Ishikawa (cell line): ENCODE results near the gene OSBPL8.

Experiments used
- CEBPB ChIP-seq: IDR thresholded peaks from 2 replicates; pipeline ENCODE4 v1.6.1; 2012
- CREB1 ChIP-seq: IDR thresholded peaks from 2 replicates; pipeline ENCODE4 v1.6.1; 2012; ENCODE audit warnings: low read depth
- EGR1 ChIP-seq: IDR thresholded peaks from 2 replicates; pipeline ENCODE4 v1.6.1; 2012
- EP300 ChIP-seq: IDR thresholded peaks from 2 replicates; pipeline ENCODE4 v1.6.1; 2012; ENCODE audit warnings: borderline replicate concordance
- FOXM1 ChIP-seq: IDR thresholded peaks from 2 replicates; pipeline ENCODE4 v1.6.1; 2012; ENCODE audit warnings: low read depth, borderline replicate concordance
- MAX ChIP-seq: IDR thresholded peaks from 2 replicates; pipeline ENCODE4 v1.6.1; 2012
- NFIC ChIP-seq: IDR thresholded peaks from 2 replicates; pipeline ENCODE4 v1.6.1; 2012
- RAD21 ChIP-seq: IDR thresholded peaks from 2 replicates; pipeline ENCODE4 v1.6.1; 2012; ENCODE audit warnings: low read depth
- REST ChIP-seq: IDR thresholded peaks from 2 replicates; pipeline ENCODE4 v1.6.1; 2012; ENCODE audit warnings: low read depth, mild to moderate bottlenecking
- TAF1 ChIP-seq: IDR thresholded peaks from 2 replicates; pipeline ENCODE4 v1.6.1; 2012; ENCODE audit warnings: low read depth, mild to moderate bottlenecking
- TCF12 ChIP-seq: IDR thresholded peaks from 2 replicates; pipeline ENCODE4 v1.6.1; 2012; ENCODE audit warnings: low read depth
- TEAD4 ChIP-seq: IDR thresholded peaks from 2 replicates; pipeline ENCODE4 v1.6.1; 2012
- USF1 ChIP-seq: IDR thresholded peaks from 2 replicates; pipeline ENCODE4 v1.6.1; 2012
- YY1 ChIP-seq: IDR thresholded peaks from 2 replicates; pipeline ENCODE4 v1.6.1; 2012; ENCODE audit warnings: low read depth
- ZBTB7A ChIP-seq: IDR thresholded peaks from 2 replicates; pipeline ENCODE4 v1.6.1; 2012; ENCODE audit warnings: low read depth

Gene OSBPL8

GRCh38 chr12:76471579-76471978, 88.0 kb downstream of the OSBPL8 start:
- TF ChIP-seq NFIC: no peak
- TF ChIP-seq ZBTB7A: no peak
- no peak for TF ChIP-seq TCF12
- no peak for TF ChIP-seq CEBPB
- TF ChIP-seq REST: no peak
- TF ChIP-seq TAF1: no peak
- TF ChIP-seq EGR1: no peak
- no peak for TF ChIP-seq FOXM1
- TF ChIP-seq YY1: no peak
- no peak for TF ChIP-seq TEAD4
- no peak for TF ChIP-seq RAD21
- no peak for TF ChIP-seq CREB1
- TF ChIP-seq USF1: no peak
- no peak for TF ChIP-seq EP300
- TF ChIP-seq MAX: no peak

- TF ChIP-seq MAX (no peak), USF1 (no peak), EP300 (no peak), TCF12 (no peak), TEAD4 (no peak), CREB1 (no peak)
These were observed 89.3 kb downstream of the OSBPL8 start for GRCh38 chr12:76470028-76470939.

GRCh38 chr12:76464631-76465166, 94.9 kb downstream of the OSBPL8 start:
- TF ChIP-seq TEAD4 (no peak), MAX (no peak)

GRCh38 chr12:76462668-76463224, 96.8 kb downstream of the OSBPL8 start:
- no peak for TF ChIP-seq USF1

GRCh38 chr12:76460807-76461206, 98.8 kb downstream of the OSBPL8 start:
- TF ChIP-seq NFIC (no peak), CEBPB (no peak), CREB1 (no peak), TEAD4 (no peak), TAF1 (no peak), YY1 (no peak), EP300 (no peak), EGR1 (no peak), RAD21 (no peak)

- TF ChIP-seq REST (no peak), TEAD4 (no peak), MAX (no peak), TCF12 (no peak), CEBPB (no peak), FOXM1 (no peak), NFIC (no peak), ZBTB7A (no peak), CREB1 (no peak)
These were observed 101.8 kb downstream of the OSBPL8 start for GRCh38 chr12:76457818-76458217.
